RCC 7860 (cell line): ENCODE data around the gene SGPP2.
A peak's percentile ranks its signal among the peaks of the same experiment; 100 is the strongest.
"Not testable (repeated sequence)": the region's sequence is repeated elsewhere in the genome, so short reads cannot be mapped to it uniquely, and the experiment has no call there.

ENCODE experiments used
- DNase-seq: peaks from one replicate; pipeline ENCODE4 v3.0.0-alpha.2; 2015; ENCODE audit warnings: low spot score
- FAIRE-seq: peaks from 2 replicates; lab custom pipeline; 2012; peaks lifted over from hg19 to GRCh38; lab: Jason Lieb, UNC

SGPP2 gene

GRCh38 chr2:222424729-222425671 is 657 bp downstream of the SGPP2 start:
- DNase-seq (no peak), FAIRE-seq (no peak)

- peak; percentile 10 for DNase-seq
- FAIRE-seq = peak; percentile 52
Observed at GRCh38 chr2:222427646-222428301, 3.4 kb downstream of the SGPP2 start.

GRCh38 chr2:222430071-222430470 is 5.7 kb downstream of the SGPP2 start:
- FAIRE-seq (no peak), DNase-seq (no peak)

GRCh38 chr2:222430681-222431080 is 6.3 kb downstream of the SGPP2 start:
- FAIRE-seq = no peak

GRCh38 chr2:222431869-222432268 is 7.5 kb downstream of the SGPP2 start:
- DNase-seq (no peak), FAIRE-seq (no peak)

More at GRCh38 chr2:222430681-222431080, 6.3 kb downstream of the SGPP2 start:
- DNase-seq = no peak

GRCh38 chr2:222433332-222434173 is 9.2 kb downstream of the SGPP2 start:
- DNase-seq = peak; percentile 48
- peak; percentile 30 for FAIRE-seq

- no peak for FAIRE-seq
- DNase-seq = no peak
Observed at GRCh38 chr2:222434204-222434603, 9.9 kb downstream of the SGPP2 start.

- not testable (repeated sequence) for FAIRE-seq, DNase-seq
Observed at GRCh38 chr2:222435400-222436039, 11.2 kb downstream of the SGPP2 start.

- FAIRE-seq (no peak), DNase-seq (no peak)
Observed at GRCh38 chr2:222436040-222436413, 11.7 kb downstream of the SGPP2 start.

- DNase-seq = no peak
- no peak for FAIRE-seq
Observed at GRCh38 chr2:222439692-222440091, 15.3 kb downstream of the SGPP2 start.

GRCh38 chr2:222440673-222441422 is 16.5 kb downstream of the SGPP2 start:
- peak; percentile 95 for FAIRE-seq

GRCh38 chr2:222442665-222443064 is 18.3 kb downstream of the SGPP2 start:
- FAIRE-seq (no peak), DNase-seq (no peak)

More at GRCh38 chr2:222440673-222441422, 16.5 kb downstream of the SGPP2 start:
- DNase-seq = peak; percentile 49

- DNase-seq = no peak
Observed at GRCh38 chr2:222445227-222445626, 20.9 kb downstream of the SGPP2 start.

GRCh38 chr2:222447131-222447530 is 22.8 kb downstream of the SGPP2 start:
- FAIRE-seq = no peak
- DNase-seq = no peak

More at GRCh38 chr2:222445227-222445626, 20.9 kb downstream of the SGPP2 start:
- FAIRE-seq = no peak

GRCh38 chr2:222448748-222449181 is 24.4 kb downstream of the SGPP2 start:
- no peak for FAIRE-seq
- no peak for DNase-seq

- DNase-seq = no peak
- no peak for FAIRE-seq
Observed at GRCh38 chr2:222450021-222450420, 25.7 kb downstream of the SGPP2 start.

- FAIRE-seq (no peak), DNase-seq (no peak)
Observed at GRCh38 chr2:222451224-222451674, 26.9 kb downstream of the SGPP2 start.

GRCh38 chr2:222452422-222452950 is 28.1 kb downstream of the SGPP2 start:
- no peak for DNase-seq
- FAIRE-seq = no peak

- DNase-seq = no peak
- no peak for FAIRE-seq
Observed at GRCh38 chr2:222456479-222457077, 32.2 kb downstream of the SGPP2 start.
